ENCODE measurements around the gene DDIT4L. TPM values are rescaled to one million over a fixed set of nuclear protein-coding genes. Genes with fewer than 3 reads are reported as not detected.

DDIT4L gene
- polyA plus RNA-seq, 3 donors: 0.05 to 0.15 TPM; not detected in 1

DNA sequence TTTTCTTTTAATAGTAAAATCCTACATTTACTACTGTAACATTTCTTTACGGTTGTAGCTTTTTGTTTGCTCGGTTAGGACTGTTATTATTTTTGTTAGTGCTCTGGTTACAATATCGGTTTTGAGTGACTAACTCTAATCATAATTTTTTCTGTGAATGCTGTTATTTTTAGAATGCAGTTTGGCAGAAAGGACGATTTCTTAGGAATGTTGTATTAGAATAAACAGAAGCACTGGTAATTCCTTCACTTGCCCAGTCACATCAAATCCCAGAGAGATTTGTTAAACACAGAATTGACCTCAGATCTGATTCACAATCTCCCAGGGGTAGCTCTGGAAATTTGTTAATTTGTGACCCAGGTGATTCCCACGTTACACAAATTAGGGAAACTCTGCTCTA, 21.7 kb downstream of the DDIT4L start:
- Histone ChIP-seq H3K4me2 (replicated peaks; ENCODE audit: extremely low read depth, low read length, poor library complexity, severe bottlenecking) (no peak overlapping the region), H3K4me1 (ENCODE audit: control insufficient read depth in 1 of 2, insufficient read depth in 2 of 2, low read length in 2 of 2) (no peaks in the 10 kb centered on the region), H2AFZ (ENCODE audit: insufficient read depth, low read depth, low read length, poor library complexity, severe bottlenecking) (no peak overlapping the region), H3K36me3 (replicated peaks in 1 of 2; ENCODE audit: control insufficient read depth in 1 of 2, insufficient read depth in 2 of 2, low read length in 2 of 2) (no peaks in the 10 kb centered on the region), H3K27me3 (ENCODE audit: control insufficient read depth in 2 of 2, insufficient read depth in 2 of 2, low read length in 2 of 2) (no peaks in the 10 kb centered on the region), H3K79me2 (ENCODE audit: insufficient read depth, low read length) (no peaks in the 10 kb centered on the region), H3K27ac (ENCODE audit: low read depth in 1 of 2, low read length in 2 of 2) (no peak overlapping the region), H3K9ac (ENCODE audit: insufficient read depth, low read length, poor library complexity, severe bottlenecking) (no peak overlapping the region), H4K20me1 (ENCODE audit: insufficient read depth, low read length) (no peaks in the 10 kb centered on the region), H3K4me3 (replicated peaks in 1 of 3; ENCODE audit: low read depth in 2 of 3, low read length in 3 of 3) (no peak overlapping the region), H3K9me3 (replicated peaks in 1 of 2; ENCODE audit: control insufficient read depth in 1 of 2, insufficient read depth in 1 of 2, low read length in 2 of 2) (peaks cover 0 to 4% of the 10 kb centered on the region in 2 donors)
- no peak overlapping the region for H3K27ac Mint-ChIP-seq
- no CpG with 5 or more reads among the region's 5 CpGs for WGBS (ENCODE audit: insufficient coverage)
- TF ChIP-seq, protein P1, sequence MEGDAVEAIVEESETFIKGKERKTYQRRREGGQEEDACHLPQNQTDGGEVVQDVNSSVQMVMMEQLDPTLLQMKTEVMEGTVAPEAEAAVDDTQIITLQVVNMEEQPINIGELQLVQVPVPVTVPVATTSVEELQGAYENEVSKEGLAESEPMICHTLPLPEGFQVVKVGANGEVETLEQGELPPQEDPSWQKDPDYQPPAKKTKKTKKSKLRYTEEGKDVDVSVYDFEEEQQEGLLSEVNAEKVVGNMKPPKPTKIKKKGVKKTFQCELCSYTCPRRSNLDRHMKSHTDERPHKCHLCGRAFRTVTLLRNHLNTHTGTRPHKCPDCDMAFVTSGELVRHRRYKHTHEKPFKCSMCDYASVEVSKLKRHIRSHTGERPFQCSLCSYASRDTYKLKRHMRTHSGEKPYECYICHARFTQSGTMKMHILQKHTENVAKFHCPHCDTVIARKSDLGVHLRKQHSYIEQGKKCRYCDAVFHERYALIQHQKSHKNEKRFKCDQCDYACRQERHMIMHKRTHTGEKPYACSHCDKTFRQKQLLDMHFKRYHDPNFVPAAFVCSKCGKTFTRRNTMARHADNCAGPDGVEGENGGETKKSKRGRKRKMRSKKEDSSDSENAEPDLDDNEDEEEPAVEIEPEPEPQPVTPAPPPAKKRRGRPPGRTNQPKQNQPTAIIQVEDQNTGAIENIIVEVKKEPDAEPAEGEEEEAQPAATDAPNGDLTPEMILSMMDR (IDR thresholded peaks at IDR 0.05): no peak
- no peaks in the 10 kb centered on the region for H3K36me3 Mint-ChIP-seq
- intact Hi-C loops (cut with micrococcal nuclease): no loop called here
- H3K4me1 Mint-ChIP-seq: no peaks in the 10 kb centered on the region
- peaks cover 0 to 5% (median 1%) of the 10 kb centered on the region in 3 donors for H3K27me3 Mint-ChIP-seq (ENCODE audit: low read depth in 3 of 3)
- peaks cover 0 to 10% (median 7%) of the 10 kb centered on the region in 7 donors for H3K9me3 Mint-ChIP-seq
- no peak overlapping the region for H3K4me3 Mint-ChIP-seq
- DNase-seq: no peak

DNA sequence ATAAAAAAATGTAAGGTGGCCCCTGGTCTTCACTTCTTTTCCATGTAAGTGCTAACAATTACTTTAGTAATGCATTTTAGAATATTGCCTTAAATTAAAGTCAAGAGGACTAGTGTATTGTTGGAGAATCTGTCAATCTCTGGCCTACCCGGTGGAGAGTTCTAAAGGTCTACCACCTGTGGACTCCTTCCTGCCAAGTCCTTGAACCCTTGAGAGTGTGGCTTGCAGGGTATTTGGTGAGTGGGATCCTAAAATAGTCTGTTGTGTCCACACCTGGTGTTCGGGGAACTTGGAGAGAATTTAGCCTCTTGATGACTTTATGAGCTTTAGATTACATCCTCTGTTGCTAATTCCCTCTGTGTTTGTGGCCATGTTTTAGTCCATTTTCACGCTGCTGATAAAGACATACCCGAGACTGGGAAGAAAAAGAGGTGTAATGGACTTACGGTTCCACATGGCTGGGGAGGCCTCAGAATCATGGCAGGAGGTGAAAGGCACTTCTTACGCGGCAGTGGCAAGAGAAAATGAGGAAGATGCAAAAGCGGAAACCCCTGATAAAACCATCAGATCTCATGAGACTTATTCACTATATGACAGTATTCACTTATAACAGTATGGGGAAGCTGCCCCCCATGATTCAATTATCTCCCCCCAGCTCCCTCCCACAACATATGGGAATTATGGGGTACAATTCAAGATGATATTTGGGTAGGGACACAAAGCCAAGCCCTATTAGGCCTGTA, 23.8 kb downstream of the DDIT4L start:
- Mint-ChIP-seq H3K36me3 (no peaks in the 10 kb centered on the region), H3K4me1 (no peaks in the 10 kb centered on the region), H3K4me3 (no peak overlapping the region), H3K9me3 (peaks cover 3 to 7% (median 5%) of the 10 kb centered on the region in 7 donors), H3K27me3 (ENCODE audit: low read depth in 3 of 3) (peaks cover 0 to 1% (median 0%) of the 10 kb centered on the region in 3 donors), H3K27ac (no peak overlapping the region)
- Histone ChIP-seq H3K4me1 (ENCODE audit: control insufficient read depth in 1 of 2, insufficient read depth in 2 of 2, low read length in 2 of 2) (no peaks in the 10 kb centered on the region), H4K20me1 (ENCODE audit: insufficient read depth, low read length) (no peaks in the 10 kb centered on the region), H3K4me2 (replicated peaks; ENCODE audit: extremely low read depth, low read length, poor library complexity, severe bottlenecking) (no peak overlapping the region), H3K27ac (ENCODE audit: low read depth in 1 of 2, low read length in 2 of 2) (no peak overlapping the region), H3K36me3 (replicated peaks in 1 of 2; ENCODE audit: control insufficient read depth in 1 of 2, insufficient read depth in 2 of 2, low read length in 2 of 2) (no peaks in the 10 kb centered on the region), H3K9me3 (replicated peaks in 1 of 2; ENCODE audit: control insufficient read depth in 1 of 2, insufficient read depth in 1 of 2, low read length in 2 of 2) (peaks cover 5 to 12% of the 10 kb centered on the region in 2 donors), H3K4me3 (replicated peaks in 1 of 3; ENCODE audit: low read depth in 2 of 3, low read length in 3 of 3) (no peak overlapping the region), H3K27me3 (ENCODE audit: control insufficient read depth in 2 of 2, insufficient read depth in 2 of 2, low read length in 2 of 2) (no peaks in the 10 kb centered on the region), H3K79me2 (ENCODE audit: insufficient read depth, low read length) (no peaks in the 10 kb centered on the region), H2AFZ (ENCODE audit: insufficient read depth, low read depth, low read length, poor library complexity, severe bottlenecking) (no peak overlapping the region), H3K9ac (ENCODE audit: insufficient read depth, low read length, poor library complexity, severe bottlenecking) (no peak overlapping the region)
- TF ChIP-seq, protein P1 (IDR thresholded peaks at IDR 0.05): no peak
- no peak for DNase-seq
- 100% methylated on average over 3 of the region's 8 CpGs for WGBS (ENCODE audit: insufficient coverage)
- intact Hi-C loops (cut with micrococcal nuclease): no loop called here

All from CD14-positive monocyte (primary cell).